ENCODE results near the gene MTMR10.

DNA sequence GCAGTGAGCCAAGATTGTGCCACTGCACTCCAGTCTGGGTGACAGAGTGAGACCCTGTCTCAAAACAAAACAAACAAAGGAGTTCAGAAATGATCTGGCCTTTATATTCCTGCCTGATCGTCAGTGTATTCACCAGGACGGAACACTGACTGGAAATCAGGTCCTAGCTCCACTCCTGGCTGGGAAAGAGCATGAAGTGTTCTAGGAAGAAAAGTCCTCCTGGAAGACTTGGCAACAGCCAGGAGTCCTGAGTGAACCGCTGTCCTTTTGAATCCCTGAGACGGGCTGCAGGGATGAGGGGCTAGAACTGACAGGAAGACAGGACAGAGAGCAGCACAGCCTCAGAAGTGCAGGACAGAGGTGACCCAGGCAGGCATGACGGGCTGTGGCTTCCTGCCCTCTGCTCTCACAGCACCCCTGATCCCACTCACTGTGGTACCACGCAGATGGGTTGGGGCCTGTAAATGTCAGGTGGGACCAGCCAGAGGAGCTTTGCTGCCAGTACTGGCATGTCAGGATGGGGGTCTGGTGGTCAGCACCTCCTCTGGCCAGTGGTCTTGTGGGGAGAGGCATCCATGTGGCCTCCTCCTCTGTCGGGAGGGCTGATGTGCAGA is 64.2 kb downstream of the MTMR10 start:
- TF ChIP-seq, protein P1, sequence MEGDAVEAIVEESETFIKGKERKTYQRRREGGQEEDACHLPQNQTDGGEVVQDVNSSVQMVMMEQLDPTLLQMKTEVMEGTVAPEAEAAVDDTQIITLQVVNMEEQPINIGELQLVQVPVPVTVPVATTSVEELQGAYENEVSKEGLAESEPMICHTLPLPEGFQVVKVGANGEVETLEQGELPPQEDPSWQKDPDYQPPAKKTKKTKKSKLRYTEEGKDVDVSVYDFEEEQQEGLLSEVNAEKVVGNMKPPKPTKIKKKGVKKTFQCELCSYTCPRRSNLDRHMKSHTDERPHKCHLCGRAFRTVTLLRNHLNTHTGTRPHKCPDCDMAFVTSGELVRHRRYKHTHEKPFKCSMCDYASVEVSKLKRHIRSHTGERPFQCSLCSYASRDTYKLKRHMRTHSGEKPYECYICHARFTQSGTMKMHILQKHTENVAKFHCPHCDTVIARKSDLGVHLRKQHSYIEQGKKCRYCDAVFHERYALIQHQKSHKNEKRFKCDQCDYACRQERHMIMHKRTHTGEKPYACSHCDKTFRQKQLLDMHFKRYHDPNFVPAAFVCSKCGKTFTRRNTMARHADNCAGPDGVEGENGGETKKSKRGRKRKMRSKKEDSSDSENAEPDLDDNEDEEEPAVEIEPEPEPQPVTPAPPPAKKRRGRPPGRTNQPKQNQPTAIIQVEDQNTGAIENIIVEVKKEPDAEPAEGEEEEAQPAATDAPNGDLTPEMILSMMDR (conservative IDR thresholded peaks at IDR 0.05 in 1 of 2, IDR thresholded peaks at IDR 0.05 in 1 of 2; ENCODE audit: low read depth in 1 of 2, low read length in 2 of 2): no peak
- TF ChIP-seq EZH2 (IDR thresholded peaks at IDR 0.05; ENCODE audit: low read length, missing control alignments): no peak
